ENCODE results near the gene ASB2.

ASB2 gene

DNA sequence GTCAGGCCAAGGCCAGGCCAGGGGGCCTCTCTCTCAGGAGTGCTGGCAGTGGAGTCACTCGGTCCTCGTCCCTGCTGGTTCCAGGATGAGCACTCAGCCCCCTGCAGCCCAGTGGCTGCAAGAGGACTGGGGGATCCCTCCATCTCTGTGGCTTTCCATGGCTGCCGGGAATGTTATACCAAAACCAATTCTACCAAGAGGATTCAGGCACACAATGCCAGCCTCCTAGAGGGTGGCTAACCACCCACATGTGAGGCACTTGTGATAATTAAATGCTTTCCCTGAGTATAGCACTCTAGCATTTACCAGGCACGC lies 21.9 kb downstream of the ASB2 start:
- TF ChIP-seq, protein P1, sequence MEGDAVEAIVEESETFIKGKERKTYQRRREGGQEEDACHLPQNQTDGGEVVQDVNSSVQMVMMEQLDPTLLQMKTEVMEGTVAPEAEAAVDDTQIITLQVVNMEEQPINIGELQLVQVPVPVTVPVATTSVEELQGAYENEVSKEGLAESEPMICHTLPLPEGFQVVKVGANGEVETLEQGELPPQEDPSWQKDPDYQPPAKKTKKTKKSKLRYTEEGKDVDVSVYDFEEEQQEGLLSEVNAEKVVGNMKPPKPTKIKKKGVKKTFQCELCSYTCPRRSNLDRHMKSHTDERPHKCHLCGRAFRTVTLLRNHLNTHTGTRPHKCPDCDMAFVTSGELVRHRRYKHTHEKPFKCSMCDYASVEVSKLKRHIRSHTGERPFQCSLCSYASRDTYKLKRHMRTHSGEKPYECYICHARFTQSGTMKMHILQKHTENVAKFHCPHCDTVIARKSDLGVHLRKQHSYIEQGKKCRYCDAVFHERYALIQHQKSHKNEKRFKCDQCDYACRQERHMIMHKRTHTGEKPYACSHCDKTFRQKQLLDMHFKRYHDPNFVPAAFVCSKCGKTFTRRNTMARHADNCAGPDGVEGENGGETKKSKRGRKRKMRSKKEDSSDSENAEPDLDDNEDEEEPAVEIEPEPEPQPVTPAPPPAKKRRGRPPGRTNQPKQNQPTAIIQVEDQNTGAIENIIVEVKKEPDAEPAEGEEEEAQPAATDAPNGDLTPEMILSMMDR (IDR thresholded peaks at IDR 0.05; ENCODE audit: borderline replicate concordance, insufficient read depth, low read depth, low read length), result no peak
- H3K4me3 ChIP-seq (ENCODE audit: low read depth, low read length), result peak overlapping the region; percentile 60

DNA sequence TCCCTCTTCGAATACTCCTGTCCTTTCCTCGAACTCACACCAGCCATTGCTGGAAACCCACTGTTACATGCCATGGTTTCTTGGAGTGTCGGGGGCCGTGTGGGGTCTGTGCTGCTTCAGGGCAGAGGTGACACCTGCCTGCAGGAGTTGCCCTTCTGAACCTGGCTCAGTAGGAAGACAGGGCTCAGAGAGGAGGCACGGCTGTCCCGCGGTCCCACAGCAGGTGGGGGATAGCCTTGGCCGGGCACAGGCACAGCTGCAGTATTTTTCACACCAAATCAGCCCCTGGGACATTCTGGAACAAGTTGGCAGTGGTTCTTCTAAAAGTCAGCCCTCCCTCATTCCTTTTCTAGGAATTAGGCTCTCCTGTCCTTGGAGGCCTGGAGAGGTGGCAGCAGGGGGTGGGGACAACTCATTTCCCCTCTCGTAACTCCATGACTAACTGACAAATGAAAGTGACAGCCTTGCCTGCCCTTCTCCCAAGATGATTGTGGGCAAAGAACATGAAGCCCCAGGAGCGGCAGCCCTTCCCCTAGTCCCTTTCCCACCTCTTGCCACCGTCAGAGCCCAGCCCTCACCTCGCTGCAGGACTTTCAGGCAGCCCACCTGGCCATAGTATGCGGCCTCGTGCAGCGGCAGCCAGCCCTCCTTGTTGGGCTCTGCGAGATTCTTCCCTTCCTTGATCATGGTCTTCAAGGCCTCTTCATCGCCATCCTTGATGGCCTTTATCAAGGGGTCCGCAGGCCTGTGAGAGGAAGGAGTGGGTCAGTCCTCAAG lies 22.4 kb downstream of the ASB2 start:
- TF ChIP-seq, protein P1 (IDR thresholded peaks at IDR 0.05; ENCODE audit: borderline replicate concordance, insufficient read depth, low read depth, low read length), result no peak
- peak overlapping the region; percentile 60 for H3K4me3 ChIP-seq (ENCODE audit: low read depth, low read length)

DNA sequence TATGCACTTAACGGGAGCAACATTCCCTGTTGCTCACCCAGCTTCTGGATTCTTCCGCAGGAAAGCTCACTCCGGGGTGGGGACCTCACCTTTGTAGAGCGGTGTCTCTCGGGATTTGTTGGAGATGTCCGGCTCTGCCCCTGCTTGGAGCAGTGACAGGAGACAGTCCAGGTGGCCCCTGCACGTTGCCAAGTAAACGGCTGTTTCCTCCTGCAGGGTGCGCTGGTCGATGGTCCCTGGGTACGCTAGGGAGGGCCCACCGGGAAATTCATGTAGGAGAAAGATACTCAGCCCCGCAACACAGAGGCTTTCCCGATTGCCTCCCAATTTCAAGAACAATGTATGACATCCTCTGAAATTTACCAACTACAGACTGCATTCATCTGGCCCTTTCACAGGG lies 23.1 kb downstream of the ASB2 start:
- peak overlapping the region; percentile 60 for H3K4me3 ChIP-seq (ENCODE audit: low read depth, low read length)
- TF ChIP-seq, protein P1 (IDR thresholded peaks at IDR 0.05; ENCODE audit: borderline replicate concordance, insufficient read depth, low read depth, low read length), result peak; percentile 34; the same call in 1 of the 2 replicates

DNA sequence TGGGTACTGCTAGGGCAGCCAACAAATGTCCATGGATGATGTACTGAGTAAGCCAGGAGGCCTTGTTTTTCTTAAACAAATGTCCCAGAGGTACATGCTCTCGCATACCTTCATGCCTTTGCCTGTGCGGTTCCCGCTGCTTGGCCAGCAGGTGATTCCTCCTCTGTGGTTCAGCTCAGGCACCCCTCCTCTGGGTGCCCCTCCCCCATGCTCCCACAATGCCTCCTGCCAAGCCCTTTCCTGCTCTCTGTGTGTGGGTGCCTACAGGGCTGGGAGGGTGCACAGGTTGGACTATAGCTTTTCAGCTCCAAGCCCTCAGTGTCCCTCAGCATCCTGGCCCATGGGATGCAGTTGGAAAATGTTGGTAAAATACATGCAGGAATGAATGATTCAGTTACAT lies 23.5 kb downstream of the ASB2 start:
- TF ChIP-seq, protein P1 (IDR thresholded peaks at IDR 0.05; ENCODE audit: borderline replicate concordance, insufficient read depth, low read depth, low read length), result no peak
- peak overlapping the region; percentile 5 for H3K4me3 ChIP-seq (ENCODE audit: low read depth, low read length)

DNA sequence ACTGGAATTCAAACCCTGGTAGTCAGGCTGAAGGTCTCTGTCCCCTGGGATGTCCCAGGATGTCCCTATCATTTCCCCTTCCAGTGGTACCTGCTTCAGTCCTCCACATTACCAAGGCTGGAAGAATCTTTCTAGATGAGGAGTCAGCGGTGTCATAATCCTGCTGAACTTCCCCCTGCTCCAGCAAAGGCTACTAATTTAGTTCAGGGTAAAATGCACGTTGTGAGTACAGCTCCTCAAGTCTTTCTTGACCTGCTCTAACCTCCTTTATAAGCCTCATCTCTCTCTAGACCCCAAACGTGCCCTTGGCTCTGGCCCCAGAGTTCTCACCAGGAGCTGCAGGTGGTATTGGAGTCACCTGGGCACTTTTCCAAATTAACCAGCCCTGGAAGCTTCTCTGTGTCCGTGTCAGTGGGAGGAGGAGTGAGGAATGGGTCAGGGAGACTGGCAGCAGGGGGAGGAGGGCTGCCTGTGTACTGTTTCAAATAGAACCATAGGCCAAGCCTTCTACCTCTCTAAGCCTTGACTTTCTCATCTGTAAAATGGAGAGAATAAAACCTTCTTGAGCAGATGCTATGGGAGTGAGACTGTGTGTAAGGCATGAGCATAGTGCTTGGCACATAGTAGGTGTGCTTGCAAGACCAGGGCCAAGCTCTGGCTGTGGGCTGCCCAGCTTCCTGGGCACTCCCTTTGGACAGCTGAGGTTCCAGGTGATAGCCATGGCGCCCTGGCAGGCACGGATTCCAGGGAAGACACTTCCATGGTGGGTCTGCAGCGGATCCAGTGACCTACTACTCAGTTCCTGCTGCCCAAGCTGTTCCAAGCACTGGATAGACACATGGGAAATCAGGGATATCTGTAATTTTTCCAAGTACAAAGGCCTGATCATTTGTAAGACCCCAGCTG lies 24.5 kb downstream of the ASB2 start:
- H3K4me3 ChIP-seq (ENCODE audit: low read depth, low read length), result no peak overlapping the region
- TF ChIP-seq, protein P1 (IDR thresholded peaks at IDR 0.05; ENCODE audit: borderline replicate concordance, insufficient read depth, low read depth, low read length), result no peak

DNA sequence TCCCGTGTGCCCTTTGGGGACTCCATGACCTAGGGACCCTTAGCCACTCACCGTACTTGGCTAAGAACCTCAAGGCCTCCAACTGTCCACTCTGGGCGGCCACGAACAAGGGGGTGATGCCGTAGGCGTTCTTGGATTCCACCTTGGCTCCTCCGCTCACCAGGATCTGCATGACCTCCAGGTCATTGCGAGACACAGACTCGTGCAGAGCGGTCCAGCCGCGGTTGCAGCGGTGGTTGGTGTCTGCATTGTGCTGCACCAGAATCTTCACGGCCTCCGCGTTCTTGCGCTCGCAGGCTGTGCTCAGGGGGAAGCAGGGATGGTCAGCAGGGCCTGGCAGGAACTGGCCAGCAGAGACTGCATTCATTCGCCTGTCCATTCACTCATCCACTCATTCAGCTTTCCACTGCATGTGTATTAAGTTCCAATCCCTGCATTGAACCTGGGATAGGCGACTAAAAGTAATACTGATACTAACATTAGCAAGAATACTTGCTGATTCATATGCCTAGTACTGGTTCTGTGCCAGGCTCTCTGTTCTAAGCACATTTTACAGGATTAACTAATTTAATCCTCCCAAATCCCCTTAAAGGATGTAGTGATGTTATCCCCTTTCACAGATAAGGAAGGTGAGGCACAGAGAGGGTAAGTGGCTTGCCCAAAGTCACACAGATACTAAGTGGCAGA lies 25.3 kb downstream of the ASB2 start:
- TF ChIP-seq, protein P1 (IDR thresholded peaks at IDR 0.05; ENCODE audit: borderline replicate concordance, insufficient read depth, low read depth, low read length), result no peak
- H3K4me3 ChIP-seq (ENCODE audit: low read depth, low read length), result no peak overlapping the region

All from GM12875 (cell line).